Stimulated activated CD8-positive, alpha-beta memory T cell treated with anti-CD3 and anti-CD28 coated beads, Interleukin-15, amount 100 ng/mL, for 48 hours (primary cell): Measurements from ENCODE around the gene DDX1.

Source experiments
- DNase-seq, 2 donors: peaks; one replicate each; pipeline ENCODE4 v3.0.0-alpha.2; 2020; ENCODE audit warnings: low read depth in 2 of 2

Gene DDX1

GRCh38 chr2:15646661-15647060 lies 55.0 kb downstream of the DDX1 start:
- no peak for DNase-seq

- DNase-seq, result no peak
Observed at GRCh38 chr2:15647622-15648590, 56.2 kb downstream of the DDX1 start.

- DNase-seq, result no peak
Observed at GRCh38 chr2:15648593-15649525, 57.2 kb downstream of the DDX1 start.

- no peak for DNase-seq
Observed at GRCh38 chr2:15649561-15650255, 58.0 kb downstream of the DDX1 start.

GRCh38 chr2:15650616-15651366 lies 59.1 kb downstream of the DDX1 start:
- DNase-seq, result no peak

- DNase-seq, result no peak
Observed at GRCh38 chr2:15651367-15651727, 59.7 kb downstream of the DDX1 start.

- no peak for DNase-seq
Observed at GRCh38 chr2:15652252-15652651, 60.6 kb downstream of the DDX1 start.

- no peak for DNase-seq
Observed at GRCh38 chr2:15652801-15653200, 61.1 kb downstream of the DDX1 start.

- DNase-seq, result no peak
Observed at GRCh38 chr2:15653806-15654726, 62.4 kb downstream of the DDX1 start.

- DNase-seq, result no peak
Observed at GRCh38 chr2:15654727-15655073, 63.0 kb downstream of the DDX1 start.

- DNase-seq, result no peak
Observed at GRCh38 chr2:15655123-15655887, 63.6 kb downstream of the DDX1 start.

GRCh38 chr2:15656090-15656489 lies 64.4 kb downstream of the DDX1 start:
- no peak for DNase-seq

- DNase-seq, result no peak
Observed at GRCh38 chr2:15657759-15658158, 66.1 kb downstream of the DDX1 start.

GRCh38 chr2:15658911-15659310 lies 67.2 kb downstream of the DDX1 start:
- no peak for DNase-seq

- DNase-seq, result no peak
Observed at GRCh38 chr2:15660491-15661294, 69.0 kb downstream of the DDX1 start.

GRCh38 chr2:15661295-15661569 lies 69.6 kb downstream of the DDX1 start:
- DNase-seq, result no peak

- no peak for DNase-seq
Observed at GRCh38 chr2:15662026-15662425, 70.4 kb downstream of the DDX1 start.

GRCh38 chr2:15662579-15662978 lies 70.9 kb downstream of the DDX1 start:
- no peak for DNase-seq

- DNase-seq, result no peak
Observed at GRCh38 chr2:15663802-15664201, 72.1 kb downstream of the DDX1 start.
